HepG2 (cell line): Measurements from ENCODE around the gene DAD1. TPM values are rescaled to one million over a fixed set of nuclear protein-coding genes. Genes with fewer than 3 reads are reported as not detected.

Source experiments
- ATAC-seq: fragments of 200-7000 bp; cut with Tn5 transposase; 3 replicates; pipeline ENCODE4 v1.9.1; 2020; ENCODE audit warnings: mild to moderate bottlenecking, moderate library complexity
- BruUV-seq: library from RNA; stranded (reverse); fragments of 400-500 nt; replicated peaks from 2 replicates; lab custom pipeline; 2021; lab: Mats Ljungman, UMichigan
- CTCF ChIA-PET: fragments of 300-600 bp; formaldehyde crosslinking; extraction: SDS; loops from one replicate; lab custom pipeline; 2021; ENCODE audit warnings: low total read pairs, inconsistent platforms, low intra/inter-chr PET ratio; lab: Yijun Ruan, JAX
- POLR2A ChIA-PET: fragments of 350-600 bp; sonication (Branson Sonifier 250); formaldehyde crosslinking; loops from one replicate; lab custom pipeline; 2020; ENCODE audit warnings: antibody characterized with exemption, inconsistent platforms; lab: Yijun Ruan, JAX
- DNase-seq: peaks from one replicate; pipeline ENCODE4 v3.0.0-alpha.2; 2015; ENCODE audit warnings: low spot score
- FAIRE-seq: peaks from 3 replicates; lab custom pipeline; 2011; peaks lifted over from hg19 to GRCh38; lab: Jason Lieb, UNC
- H2AFZ ChIP-seq: one replicate; pipeline ENCODE4 v1.6.1; 2011; ENCODE audit warnings: low read length, inconsistent platforms
- H3K27ac ChIP-seq: fragments of 300-600 bp; 3 replicates; pipeline ENCODE4 v1.8.0; 2011; ENCODE audit warnings: mixed run types, mild to moderate bottlenecking, mixed read lengths, low read length, inconsistent platforms; ENCODE audit not compliant: insufficient read depth; ENCODE audit errors: extremely low read length
- H3K27me3 ChIP-seq, 2 experiments: fragments of 200-600 bp in 1 of 2; 2 replicates in 1 of 2; 3 replicates in 1 of 2; pipeline versions ENCODE4 v1.6.0 to v1.8.0; 2011; ENCODE audit warnings: low read length in 2 of 2, mild to moderate bottlenecking in 2 of 2, moderate library complexity in 2 of 2, inconsistent platforms in 1 of 2; ENCODE audit not compliant: insufficient read depth in 2 of 2, control insufficient read depth in 1 of 2
- H3K36me3 ChIP-seq, 2 experiments: fragments of 200-600 bp in 1 of 2; replicated peaks in 1 of 2; 2 replicates in 1 of 2; 3 replicates in 1 of 2; pipeline versions ENCODE4 v1.5.1 to v1.8.0; 2011; ENCODE audit warnings: low read length in 2 of 2, inconsistent platforms in 1 of 2; ENCODE audit not compliant: insufficient read depth in 2 of 2, control insufficient read depth in 1 of 2
- H3K4me1 ChIP-seq: 2 replicates; pipeline ENCODE4 v1.5.1; 2012; ENCODE audit warnings: low read length, inconsistent platforms; ENCODE audit not compliant: insufficient read depth
- H3K4me2 ChIP-seq: 2 replicates; pipeline ENCODE4 v1.6.0; 2011; ENCODE audit warnings: low read depth, low read length, inconsistent platforms
- H3K4me3 ChIP-seq, 3 experiments: fragments of 200-600 bp in 1 of 3; sonication (generic), shearing (Covaris generic) in 1 of 3; replicated peaks in 1 of 3; 2 replicates each; pipeline ENCODE4 v1.5.1; 2011 to 2016; ENCODE audit warnings: low read length in 3 of 3, inconsistent platforms in 2 of 3, low read depth in 2 of 3, mild to moderate bottlenecking in 2 of 3, control low read depth in 1 of 3, mixed read lengths in 1 of 3; ENCODE audit not compliant: insufficient read depth in 1 of 3
- H3K79me2 ChIP-seq: one replicate; pipeline ENCODE4 v1.6.1; 2011; ENCODE audit warnings: low read length, inconsistent platforms; ENCODE audit not compliant: insufficient read depth
- H3K9ac ChIP-seq: 2 replicates; pipeline ENCODE4 v1.6.0; 2011; ENCODE audit warnings: mild to moderate bottlenecking, low read depth, low read length, inconsistent platforms; ENCODE audit not compliant: insufficient read depth
- H3K9me3 ChIP-seq: 2 replicates; pipeline ENCODE4 v1.5.1; 2012; ENCODE audit warnings: mild to moderate bottlenecking, low read length
- H4K20me1 ChIP-seq: 2 replicates; pipeline ENCODE4 v1.6.0; 2011; ENCODE audit warnings: inconsistent platforms, mild to moderate bottlenecking, low read length, moderate library complexity; ENCODE audit not compliant: insufficient read depth
- AGO2 ChIP-seq: fragments of 200-400 bp; formaldehyde crosslinking; optimal IDR thresholded peaks from 2 replicates; pipeline ENCODE3; 2017; ENCODE audit warnings: mild to moderate bottlenecking, low read depth, low read length, moderate library complexity
- CEBPB ChIP-seq: IDR thresholded peaks from 2 replicates; pipeline ENCODE4 v1.6.1; 2011; ENCODE audit warnings: low read depth, low read length, improper control_type of control experiment, borderline replicate concordance
- CREB3 ChIP-seq: sonication (generic); formaldehyde crosslinking; IDR thresholded peaks from 2 replicates; pipeline ENCODE4 v1.5.0; 2020; ENCODE audit warnings: missing genetic modification reagents
- CREBL2 ChIP-seq: sonication (generic); formaldehyde crosslinking; IDR thresholded peaks from 2 replicates; pipeline ENCODE4 v1.8.1; 2023; ENCODE audit warnings: missing genetic modification reagents, mild to moderate bottlenecking, borderline replicate concordance
- CSRNP1 ChIP-seq: sonication (generic); formaldehyde crosslinking; IDR thresholded peaks from 2 replicates; pipeline ENCODE4 v1.8.1; 2023; ENCODE audit warnings: mild to moderate bottlenecking, missing genetic modification reagents
- HCFC1 ChIP-seq: fragments of 150-350 bp; IDR thresholded peaks from 2 replicates; pipeline ENCODE4 v1.6.1; 2014; ENCODE audit warnings: low read depth, low read length
- HOMEZ ChIP-seq: IDR thresholded peaks from 2 replicates; pipeline ENCODE4 v1.6.1; 2016; ENCODE audit warnings: low read depth
- NFKBIZ ChIP-seq: IDR thresholded peaks from 2 replicates; pipeline ENCODE4 v1.6.1; 2018; ENCODE audit warnings: missing genetic modification reagents, missing compliant biosample characterization
- NR2F6 ChIP-seq, 2 experiments: IDR thresholded peaks; 2 replicates each; pipeline ENCODE4 v1.6.1; 2016; ENCODE audit warnings: antibody characterized with exemption in 1 of 2, mild to moderate bottlenecking in 1 of 2
- SRF ChIP-seq: IDR thresholded peaks from 2 replicates; pipeline ENCODE4 v1.6.1; 2011; ENCODE audit warnings: mild to moderate bottlenecking, low read depth, low read length, moderate library complexity
- STAT5B ChIP-seq: sonication (generic); formaldehyde crosslinking; IDR thresholded peaks from 2 replicates; pipeline ENCODE4 v1.4.0; 2020; ENCODE audit warnings: missing genetic modification reagents
- TBX2 ChIP-seq: sonication (generic); formaldehyde crosslinking; IDR thresholded peaks from 2 replicates; pipeline ENCODE4 v1.5.0; 2020; ENCODE audit warnings: missing genetic modification reagents, mild to moderate bottlenecking, borderline replicate concordance
- ZBTB21 ChIP-seq: sonication (generic); formaldehyde crosslinking; IDR thresholded peaks from 2 replicates; pipeline ENCODE4 v1.4.0; 2020; ENCODE audit warnings: missing genetic modification reagents
- ZFY ChIP-seq: sonication (generic); formaldehyde crosslinking; IDR thresholded peaks from 2 replicates; pipeline ENCODE4 v1.4.0; 2020; ENCODE audit warnings: missing genetic modification reagents
- ZNF224 ChIP-seq: sonication (generic); formaldehyde crosslinking; IDR thresholded peaks from 2 replicates; pipeline ENCODE4 v1.5.0; 2020; ENCODE audit warnings: mild to moderate bottlenecking, missing genetic modification reagents
- ZNF644 ChIP-seq: IDR thresholded peaks from 2 replicates; pipeline ENCODE4 v1.6.1; 2016; ENCODE audit warnings: low read depth
- WGBS: methylation state at CpG from one replicate; pipeline ENCODE4 v1.1.6; 2017; ENCODE audit warnings: low lambda C conversion rate; 5-methylcytosine and 5-hydroxymethylcytosine counted together
- in situ Hi-C: cut with HindIII; loops from 2 replicates; pipeline ENCODE4 v1.10.0; 2017; ENCODE audit warnings: low pct_unique_long_range_greater_than_20kb; ENCODE audit not compliant: extremely low pct_ligation_motif_present
- intact Hi-C: fragments of 100-400 bp; cut with micrococcal nuclease; formaldehyde crosslinking; loops from one replicate; pipeline ENCODE4 v1.10.0; 2022; ENCODE audit not compliant: unreplicated experiment
- polyA plus RNA-seq, 8 experiments: library from polyadenylated mRNA; depleted of rRNA in 3 of 8; stranded (reverse) in 7 of 8; unstranded in 1 of 8; fragments of >200 nt; fragmentation: Illumina TruSeq in 4 of 8; extraction: Trizol in 4 of 8; gene quantifications; 2 replicates each; pipeline versions ENCODE4 v1.2.1 to v1.2.3, GENCODE V29; 2011 to 2016; ENCODE audit warnings: low read depth in 4 of 8, missing spikeins in 1 of 8, mixed read lengths in 1 of 8; ENCODE audit not compliant: insufficient read depth in 1 of 8
- total RNA-seq, 5 experiments: library from RNA; depleted of rRNA; stranded (reverse); fragments of >200 nt; fragmentation: Illumina TruSeq; extraction: Trizol; gene quantifications; 2 replicates each; pipeline ENCODE4 v1.2.3, GENCODE V29; 2016; ENCODE audit warnings: low read depth in 1 of 5

Gene DAD1
- total and polyA plus RNA-seq, 2 of the 13 experiments (the other 11 are each of a cell fraction or from before 2014, with no cell fraction given): 558 to 626 TPM

GRCh38 chr14:22547948-22548750 is 40.9 kb downstream of the DAD1 start:
- H3K4me3 ChIP-seq: no peak overlapping the region
- ChIA-PET CTCF (no interaction called here), POLR2A (no interaction called here)
- in situ Hi-C loops (no loop called here), intact Hi-C loops (no loop called here)
- peaks cover 4 to 66% of the 10 kb centered on the region in 2 experiments; a peak in 3 of 5 replicates for H3K27me3 ChIP-seq
- no peak for DNase-seq
- H3K4me1 ChIP-seq: 0 out of 2 replicates have a peak, but pooled peaks cover 8% of the 10 kb centered on the region
- no peak overlapping the region for H2AFZ ChIP-seq
- no peak for TF ChIP-seq TBX2 (CRISPR knock-in tag)
- TF ChIP-seq CSRNP1 (CRISPR knock-in tag): no peak
- no peak for TF ChIP-seq ZFY (CRISPR knock-in tag)
- TF ChIP-seq ZNF644 (CRISPR knock-in tag): no peak
- TF ChIP-seq HOMEZ (CRISPR knock-in tag): no peak
- TF ChIP-seq ZNF224: no peak
- no peak for TF ChIP-seq CREB3 (CRISPR knock-in tag)
- no peak for TF ChIP-seq HCFC1
- no peak for TF ChIP-seq CEBPB
- no peak for TF ChIP-seq NR2F6 (IDR thresholded peaks at IDR 0.05)
- TF ChIP-seq NR2F6 (CRISPR knock-in tag; IDR thresholded peaks at IDR 0.05): no peak
- no peak for TF ChIP-seq NFKBIZ
- no peak for TF ChIP-seq AGO2
- TF ChIP-seq CREBL2 (CRISPR knock-in tag): no peak
- no peak for TF ChIP-seq STAT5B (CRISPR knock-in tag)
- no peak for TF ChIP-seq SRF
- TF ChIP-seq ZBTB21 (CRISPR knock-in tag): no peak
- H3K9me3 ChIP-seq: no peaks in the 10 kb centered on the region
- WGBS: 29% methylated on average over 8 of the region's 8 CpGs
- H3K9ac ChIP-seq: no peak overlapping the region
- H4K20me1 ChIP-seq: no peaks in the 10 kb centered on the region
- no TSS peak for BruUV-seq
- H3K36me3 ChIP-seq: no peaks in the 10 kb centered on the region
- no peak overlapping the region for H3K4me2 ChIP-seq
- no peak for FAIRE-seq
- H3K27ac ChIP-seq: no peak overlapping the region
- ATAC-seq: no peak
- no peaks in the 10 kb centered on the region for H3K79me2 ChIP-seq
